Limb (tissue), 2 donors: Measurements from ENCODE around the gene MAN2A1.
"Not testable (repeated sequence)": the region's sequence is repeated elsewhere in the genome, so short reads cannot be mapped to it uniquely, and the experiment has no call there.

ENCODE experiments used
- DNase-seq, 2 donors: peaks; one replicate each; pipeline ENCODE4 v3.0.0-alpha.2; 2016; ENCODE audit errors: extremely low spot score in 2 of 2

Gene MAN2A1

DNA sequence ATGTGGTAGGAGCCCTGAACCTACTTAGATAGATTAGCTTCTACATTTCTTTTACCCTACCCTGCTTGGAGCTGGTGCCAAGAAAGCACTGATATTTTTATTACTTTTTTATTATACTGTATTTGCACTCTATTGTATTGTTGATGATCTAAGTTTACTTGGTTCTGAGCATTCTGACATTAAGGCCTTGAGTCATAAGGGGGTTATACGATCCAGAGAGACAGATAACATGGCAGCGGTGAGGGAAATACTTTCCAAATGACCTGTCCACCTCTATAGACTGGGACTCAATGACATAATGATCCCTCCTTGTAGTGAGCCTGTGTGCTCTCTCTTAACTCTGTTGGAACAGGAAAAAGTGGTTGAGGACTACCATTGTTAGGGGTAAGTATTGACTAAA, 176.3 kb downstream of the MAN2A1 start:
- no peak for DNase-seq

DNA sequence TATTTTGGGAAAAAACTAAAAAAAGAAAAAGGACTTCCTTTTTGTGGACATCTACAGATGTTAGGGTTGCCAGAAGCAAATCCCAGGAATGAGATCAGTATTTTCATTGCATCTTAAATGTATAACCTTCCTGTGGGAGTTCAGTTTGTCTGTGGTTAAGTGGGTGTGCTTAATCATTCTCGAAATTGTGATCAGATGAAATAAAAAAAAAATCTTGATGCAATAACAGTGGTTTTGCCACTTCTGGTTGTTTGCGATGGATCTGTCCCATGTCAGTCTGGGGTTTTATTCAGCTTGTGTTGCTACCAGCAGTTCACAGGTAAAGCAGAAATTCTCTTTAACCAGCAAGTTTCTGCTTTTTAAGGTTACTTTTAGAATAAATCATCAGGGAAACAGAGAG, 179.0 kb downstream of the MAN2A1 start:
- DNase-seq, result no peak

DNA sequence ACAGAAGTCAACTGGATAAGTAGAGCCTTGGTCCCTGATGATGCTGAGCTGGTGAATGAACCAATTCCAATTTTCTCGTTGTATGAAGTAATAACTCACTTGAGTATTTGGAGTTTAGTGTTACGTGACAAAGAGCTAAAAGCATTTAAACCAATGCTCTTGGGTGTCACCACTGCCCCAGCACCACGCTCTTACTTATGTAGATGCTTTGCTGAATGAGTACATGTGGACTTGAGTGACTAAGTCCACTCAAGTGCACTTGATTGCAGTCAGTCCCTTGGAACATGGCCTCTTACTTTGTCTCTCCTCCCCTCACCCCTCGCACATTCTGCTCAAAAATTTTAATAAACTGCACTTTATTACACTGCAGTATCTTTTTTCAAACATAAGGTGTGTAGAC, 184.0 kb downstream of the MAN2A1 start:
- DNase-seq, result no peak

DNA sequence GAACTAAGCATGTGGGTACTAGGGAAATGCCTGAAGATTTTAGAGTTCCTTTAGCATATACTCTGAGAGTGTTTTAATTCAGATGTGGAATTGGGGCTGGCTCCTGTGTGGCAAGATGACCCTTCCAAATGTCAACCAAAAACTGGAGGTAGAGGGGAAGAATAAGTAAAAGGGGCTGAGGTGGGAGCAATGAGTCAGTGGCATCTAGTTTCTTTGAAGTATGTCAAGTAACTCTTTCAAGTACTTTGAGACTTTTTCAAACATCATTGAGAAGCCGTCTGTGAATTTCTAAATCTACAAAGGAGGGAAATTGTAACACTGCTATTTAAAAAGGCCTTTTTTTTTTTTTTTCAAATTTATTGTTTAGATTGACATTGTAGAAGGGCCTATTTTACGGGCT, 184.4 kb downstream of the MAN2A1 start:
- no peak for DNase-seq

DNA sequence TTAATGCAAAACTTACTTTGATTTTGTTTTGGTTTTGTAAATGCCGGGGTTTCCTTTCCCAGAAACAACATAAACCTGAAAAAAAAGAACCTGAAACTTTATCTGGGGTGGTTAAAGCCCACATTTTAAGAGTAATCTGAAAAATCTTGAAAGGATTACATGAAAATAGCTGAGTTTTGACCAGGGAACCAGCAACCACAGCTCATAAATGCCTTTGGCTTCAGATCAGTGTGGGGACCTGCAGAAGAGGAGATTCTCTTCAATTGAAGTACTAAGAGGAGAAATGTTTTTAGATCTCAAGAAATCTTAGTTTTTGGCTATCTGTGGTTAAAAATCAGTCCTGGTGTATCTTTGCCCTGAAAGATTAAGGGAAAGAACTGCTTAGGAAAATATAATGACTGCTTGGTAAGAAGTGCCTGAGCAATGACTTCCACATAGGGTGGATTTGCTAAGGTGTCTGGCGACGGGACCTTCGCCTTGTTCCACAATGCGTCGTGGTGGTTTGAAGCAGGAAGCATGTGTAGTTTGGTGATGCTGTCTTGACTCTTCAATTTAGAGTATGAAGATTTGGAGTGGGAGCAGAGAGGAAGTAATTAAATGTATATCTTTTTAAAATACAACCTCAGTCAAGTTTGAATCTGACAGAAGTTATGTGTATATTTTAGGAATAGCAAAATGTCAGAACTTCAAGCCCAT, 186.5 kb downstream of the MAN2A1 start:
- no peak for DNase-seq

DNA sequence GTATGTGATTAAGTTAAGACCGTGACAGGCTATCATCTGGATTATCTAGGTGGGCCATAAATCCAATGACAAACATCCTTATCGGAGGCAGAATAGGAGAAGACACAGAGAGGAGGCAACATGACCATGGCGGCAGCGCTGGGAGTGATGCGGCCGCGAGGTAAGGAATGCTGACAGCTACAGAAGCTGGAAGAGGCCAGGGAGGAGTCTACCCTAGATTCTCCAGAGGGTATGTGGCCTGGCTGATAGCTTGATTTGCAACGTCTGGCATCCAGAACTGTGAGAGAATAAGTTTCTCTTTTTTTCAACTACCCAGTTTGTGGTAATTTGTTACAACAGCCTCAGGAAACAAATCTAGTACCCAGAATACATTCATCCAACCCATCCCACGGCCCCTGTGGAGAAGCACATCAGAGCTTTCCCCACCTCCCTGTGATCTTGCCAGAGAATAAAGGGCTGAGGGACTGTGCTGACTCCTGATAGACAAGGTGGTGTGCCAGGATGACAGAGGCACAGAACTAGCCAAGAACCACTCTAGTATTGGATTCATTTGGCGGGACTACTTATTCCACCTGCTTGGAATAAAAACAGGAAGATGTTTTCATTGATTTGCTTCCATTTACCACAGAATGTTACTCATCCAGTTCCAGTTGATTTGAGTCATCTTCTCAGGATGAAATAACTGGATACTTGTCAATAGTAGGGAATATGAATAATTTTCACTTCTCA, 187.4 kb downstream of the MAN2A1 start:
- DNase-seq, result no peak

DNA sequence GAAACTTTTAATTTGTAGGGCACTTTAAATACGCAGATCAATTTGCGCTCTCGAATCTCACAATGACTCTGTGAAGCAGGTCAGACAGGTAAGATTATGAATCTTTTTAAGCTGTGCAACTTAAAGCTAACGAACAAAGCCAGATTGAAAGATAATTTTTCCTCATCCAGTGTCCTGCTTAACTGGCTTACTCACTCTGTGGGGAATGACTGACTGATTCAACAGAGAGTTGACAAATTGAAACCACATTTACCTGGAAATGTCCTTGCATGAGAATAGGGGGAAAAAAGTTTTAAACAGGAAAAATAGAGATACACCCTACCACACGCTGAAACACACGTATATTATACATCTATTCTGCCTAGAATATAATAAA, 187.9 kb downstream of the MAN2A1 start:
- DNase-seq, result no peak

DNA sequence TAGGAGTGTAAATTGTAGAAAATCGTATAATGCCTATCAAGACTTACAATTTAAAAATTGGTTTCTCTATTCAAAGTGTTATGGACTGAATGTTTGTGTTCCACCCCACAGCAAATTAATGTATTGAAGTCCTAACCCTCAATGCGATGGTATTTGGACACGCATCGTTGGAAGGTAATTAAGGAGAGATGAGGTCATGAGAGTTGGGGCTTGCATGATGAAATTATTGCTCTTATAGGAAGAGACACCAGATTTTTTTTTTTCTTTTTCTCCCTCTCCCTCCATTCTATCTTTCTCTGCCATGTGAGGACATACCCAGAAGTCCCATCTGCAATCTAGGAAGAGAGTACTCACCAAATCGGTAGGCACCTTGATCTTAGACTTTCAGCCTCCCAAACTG, 189.2 kb downstream of the MAN2A1 start:
- no peak for DNase-seq

DNA sequence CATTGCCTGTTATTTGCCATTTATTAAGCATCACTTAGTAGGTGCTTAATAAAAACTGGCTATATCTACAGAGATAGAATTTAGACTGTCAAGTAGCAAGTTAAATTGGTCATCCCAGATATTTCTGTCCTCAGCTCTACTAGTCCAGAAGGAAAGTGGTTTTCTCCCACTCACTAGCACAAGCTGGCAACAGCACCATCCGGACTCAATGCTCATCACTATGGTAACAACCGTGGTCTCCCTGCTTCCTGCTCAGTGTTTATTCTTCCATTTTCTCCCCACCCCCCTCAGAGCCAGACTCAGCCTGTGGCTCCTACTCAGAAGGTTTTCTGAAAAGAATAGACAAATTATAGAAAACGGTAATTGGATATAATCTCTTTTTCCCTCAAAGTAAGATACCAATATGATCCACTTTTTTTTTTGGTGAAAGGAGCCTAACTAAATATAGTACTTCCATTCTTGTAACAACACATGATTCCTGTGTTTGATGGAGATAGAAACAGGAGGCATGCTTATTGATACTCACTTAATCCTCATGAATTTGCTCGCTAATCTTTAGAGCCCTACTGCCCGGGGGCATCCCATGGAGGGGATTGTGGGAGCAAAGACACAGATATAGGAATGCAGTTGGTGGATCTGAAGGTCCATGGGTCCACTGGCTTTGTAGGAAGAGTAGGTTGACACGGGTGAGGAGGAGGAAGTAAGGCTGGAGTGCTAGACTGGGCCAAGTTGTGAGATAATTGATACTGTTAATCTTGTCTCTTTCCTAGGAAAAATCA, 191.4 kb downstream of the MAN2A1 start:
- no peak for DNase-seq

DNA sequence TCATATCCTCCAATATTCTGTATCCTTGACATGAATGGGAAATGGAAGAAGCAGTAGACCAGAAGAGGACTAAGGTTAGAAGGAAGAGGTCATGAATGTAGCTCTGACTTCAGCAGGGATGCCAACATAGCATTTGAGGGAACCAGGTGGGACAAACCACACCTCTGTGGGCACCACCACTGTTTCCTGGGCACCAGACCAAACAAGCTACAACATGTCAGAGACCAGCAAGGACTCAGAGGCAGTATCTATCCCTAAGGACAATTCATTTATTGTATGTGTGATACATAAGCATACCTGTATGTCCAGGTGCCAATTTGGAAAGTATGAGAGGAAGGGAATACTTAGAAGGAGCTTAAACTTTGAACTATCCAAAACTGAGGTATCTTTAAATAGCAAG, 192.8 kb downstream of the MAN2A1 start:
- no peak for DNase-seq

DNA sequence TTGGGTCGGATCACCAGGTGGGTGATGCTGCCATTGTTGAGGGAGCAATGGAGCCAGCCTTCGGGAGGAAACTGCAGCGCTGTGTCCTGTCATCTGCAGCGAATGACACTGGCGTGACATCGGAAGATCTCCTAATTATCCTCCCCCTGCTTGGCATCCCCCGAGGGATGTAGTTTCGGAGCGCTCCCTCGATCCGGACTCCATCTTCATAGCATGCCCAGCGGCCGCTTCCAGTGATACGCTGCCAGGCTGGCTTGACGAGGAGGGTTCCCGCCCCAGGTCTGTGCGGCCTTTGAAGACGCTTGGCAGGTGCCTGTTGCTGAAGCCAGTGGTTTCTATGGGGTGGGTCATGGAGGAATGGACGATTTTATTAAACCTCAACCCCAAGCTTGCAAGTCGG, 194.9 kb downstream of the MAN2A1 start:
- no peak for DNase-seq

DNA sequence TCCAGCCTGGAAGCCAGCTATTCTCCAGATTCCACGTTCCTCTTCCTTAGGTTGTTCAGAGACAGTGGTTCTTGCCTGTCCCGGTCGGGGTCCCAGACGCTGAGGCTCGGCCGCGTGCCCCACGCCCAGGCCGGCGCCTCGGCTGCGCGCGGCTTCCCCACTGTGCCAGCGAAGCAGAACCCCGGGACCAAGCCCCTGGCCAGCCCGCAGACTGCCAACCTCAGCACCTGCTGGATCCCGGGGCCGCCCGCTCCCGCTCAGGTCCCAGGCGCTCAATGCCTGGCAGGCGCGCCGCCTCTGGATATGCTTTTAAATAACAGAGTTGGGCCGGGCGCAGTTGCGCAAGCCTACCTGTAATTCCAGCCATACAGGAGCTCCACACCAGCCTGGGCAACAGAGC, 195.5 kb downstream of the MAN2A1 start:
- no peak for DNase-seq

DNA sequence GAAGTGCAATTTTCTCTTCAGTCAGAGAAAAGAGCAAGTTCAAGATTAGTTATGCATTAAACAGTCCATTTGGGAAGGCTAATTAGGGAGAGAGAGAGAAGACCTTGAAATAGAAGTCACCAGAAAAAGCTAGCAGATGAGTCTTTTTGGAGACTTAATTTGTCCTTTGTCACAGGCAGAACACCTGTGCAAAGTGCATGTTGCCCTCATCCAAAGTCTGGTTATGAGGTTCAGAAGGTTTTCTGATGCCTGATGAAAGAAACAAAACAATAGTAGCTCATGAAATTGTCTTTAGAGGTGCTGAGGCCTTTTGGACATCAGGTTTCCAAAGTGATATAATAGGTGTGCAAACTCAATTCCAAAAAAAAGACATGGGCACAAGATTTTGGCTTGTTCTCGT, 199.3 kb downstream of the MAN2A1 start:
- DNase-seq, result no peak

DNA sequence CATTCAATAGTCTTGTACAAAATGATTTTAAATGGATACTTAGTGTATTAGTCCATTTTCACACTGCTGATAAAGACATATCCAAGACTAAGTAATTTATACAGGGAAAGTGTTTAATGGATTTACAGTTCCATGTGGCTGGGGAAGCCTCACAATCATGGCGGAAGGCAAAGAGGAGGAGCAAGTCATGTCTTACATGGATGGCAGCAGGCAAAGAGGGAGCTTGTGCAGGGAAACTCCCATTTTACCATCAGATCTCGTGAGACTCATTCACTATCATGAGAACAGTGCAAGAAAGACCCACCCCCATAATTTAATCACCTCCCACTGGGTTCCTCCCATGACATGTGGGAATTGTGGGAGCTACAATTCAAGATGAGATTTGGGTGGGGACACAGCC, 203.5 kb downstream of the MAN2A1 start:
- DNase-seq, result not testable (repeated sequence)

DNA sequence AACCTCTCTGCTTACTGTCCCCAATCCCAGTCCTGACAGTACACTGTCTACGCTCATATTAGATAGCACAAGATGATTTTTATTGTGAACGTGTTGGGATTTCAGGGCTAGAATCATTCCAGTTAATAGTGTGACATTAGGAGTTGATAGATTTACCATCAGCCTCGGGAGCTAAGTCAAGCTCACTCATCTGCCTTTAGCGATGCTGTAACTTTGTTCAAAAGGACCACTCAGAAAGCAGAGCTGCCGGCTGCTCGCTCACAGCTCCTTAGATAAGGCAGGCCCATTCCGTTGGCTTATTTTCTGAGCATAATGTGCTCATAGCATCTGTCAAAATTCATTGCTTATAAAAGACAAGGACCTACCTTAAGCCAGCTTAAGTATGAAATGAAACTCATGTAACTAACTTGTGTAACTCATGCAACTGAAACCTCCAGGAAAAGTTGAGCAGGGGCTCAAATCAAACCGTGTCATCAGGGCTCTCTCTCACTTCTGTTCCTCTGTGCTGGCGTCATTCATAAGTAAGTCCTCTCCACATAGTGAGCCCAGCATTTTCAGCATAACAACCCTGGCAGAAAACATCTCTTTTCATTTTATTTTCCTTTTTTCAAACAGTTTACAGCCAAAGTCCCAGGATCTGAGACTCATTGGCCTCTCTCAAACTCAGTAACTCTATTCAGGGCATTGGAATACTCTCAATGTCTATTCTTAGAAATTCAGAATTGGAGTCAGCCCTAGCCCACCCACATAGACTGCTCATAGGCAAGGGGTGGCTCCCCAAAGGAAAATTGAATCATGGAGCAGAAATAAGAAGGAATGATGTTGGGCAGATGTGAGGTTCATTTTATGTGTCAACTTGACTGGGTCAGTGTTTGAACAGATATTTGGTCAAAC, 208.8 kb downstream of the MAN2A1 start:
- no peak for DNase-seq

DNA sequence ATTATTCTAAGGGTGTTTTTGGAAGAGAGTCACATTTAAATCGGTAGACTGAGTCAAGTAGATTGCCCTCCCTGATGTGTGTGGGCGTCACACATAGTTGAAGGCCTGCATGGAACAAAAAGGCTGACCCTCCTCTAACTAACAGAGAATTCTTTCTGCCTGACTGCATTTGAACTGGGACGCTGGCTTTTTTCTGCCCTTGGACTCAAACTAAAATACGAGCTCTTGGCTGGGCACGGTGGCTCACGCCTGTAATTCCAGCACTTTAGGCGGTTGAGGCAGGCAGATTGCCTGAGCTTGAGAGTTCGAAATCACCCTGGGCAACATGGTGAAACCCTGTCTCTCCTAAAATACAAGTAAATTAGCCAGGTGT, 209.4 kb downstream of the MAN2A1 start:
- DNase-seq, result no peak

DNA sequence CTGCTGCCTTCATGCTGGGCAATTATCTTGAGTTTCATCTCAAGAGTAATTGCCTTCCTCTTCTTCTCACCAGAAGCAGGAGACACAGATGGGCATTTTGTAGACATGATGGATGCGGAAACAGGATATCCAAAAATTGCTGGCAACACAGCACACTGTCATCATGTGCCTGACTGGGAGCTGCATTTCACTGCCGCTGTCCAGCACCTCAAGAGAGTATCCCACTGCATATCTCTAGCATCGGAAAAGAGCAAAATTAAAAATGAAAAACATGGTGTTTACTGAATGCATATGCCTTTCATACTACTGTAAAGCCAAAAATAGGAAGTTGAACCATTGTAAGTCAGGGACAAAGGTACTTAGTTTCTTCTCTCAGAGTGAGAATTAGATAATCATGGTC, 210.7 kb downstream of the MAN2A1 start:
- DNase-seq, result no peak

DNA sequence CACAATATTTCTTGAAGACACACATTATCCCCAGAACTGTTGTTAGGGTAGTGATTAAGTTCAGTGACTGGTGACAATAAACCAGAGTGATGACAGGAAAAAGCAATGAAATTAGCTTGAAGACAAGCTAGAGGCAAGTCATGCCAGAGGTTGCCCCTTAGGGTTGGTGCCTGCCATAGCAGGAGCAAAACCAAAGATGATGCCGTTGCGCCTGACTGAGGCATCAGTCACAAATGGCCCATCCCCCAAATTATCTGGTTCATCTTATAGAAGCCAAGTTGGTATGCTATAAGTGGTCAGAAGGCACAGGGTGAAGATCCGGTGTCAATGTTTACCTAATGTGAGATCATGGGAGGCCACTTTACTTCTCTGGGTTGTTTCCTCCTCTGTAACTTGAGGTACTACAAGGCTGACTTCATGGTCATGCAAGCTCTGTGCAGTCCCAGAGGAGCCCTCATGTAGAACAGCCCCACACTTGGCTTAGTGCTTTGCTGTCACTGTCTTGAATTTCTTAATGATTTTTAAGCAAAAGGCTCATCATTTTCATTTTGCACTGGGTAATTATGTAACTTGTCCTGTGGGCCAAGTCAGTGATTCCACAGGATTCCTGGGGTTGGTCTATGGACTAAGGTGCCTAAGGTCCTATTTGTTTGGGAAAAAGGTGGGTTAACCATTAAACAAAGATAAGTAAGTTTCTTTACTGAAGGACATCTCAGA, 211.3 kb downstream of the MAN2A1 start:
- DNase-seq, result no peak

DNA sequence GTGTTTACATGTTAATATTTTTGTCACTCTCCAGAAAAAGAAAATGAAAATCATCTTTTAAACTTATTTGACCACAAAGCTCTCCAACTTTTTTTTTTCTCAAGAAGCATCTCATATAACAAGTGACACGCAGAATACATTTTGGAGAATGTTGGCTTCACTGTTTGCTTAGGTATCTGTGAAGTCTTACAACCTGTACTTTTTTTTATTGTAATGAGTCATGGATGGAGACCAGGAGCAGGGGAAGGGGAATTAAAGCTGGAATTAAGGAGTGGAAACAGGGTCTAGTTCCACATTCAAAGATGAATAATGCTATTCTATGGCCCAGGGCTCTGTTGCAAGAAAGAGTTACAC, 211.9 kb downstream of the MAN2A1 start:
- no peak for DNase-seq

DNA sequence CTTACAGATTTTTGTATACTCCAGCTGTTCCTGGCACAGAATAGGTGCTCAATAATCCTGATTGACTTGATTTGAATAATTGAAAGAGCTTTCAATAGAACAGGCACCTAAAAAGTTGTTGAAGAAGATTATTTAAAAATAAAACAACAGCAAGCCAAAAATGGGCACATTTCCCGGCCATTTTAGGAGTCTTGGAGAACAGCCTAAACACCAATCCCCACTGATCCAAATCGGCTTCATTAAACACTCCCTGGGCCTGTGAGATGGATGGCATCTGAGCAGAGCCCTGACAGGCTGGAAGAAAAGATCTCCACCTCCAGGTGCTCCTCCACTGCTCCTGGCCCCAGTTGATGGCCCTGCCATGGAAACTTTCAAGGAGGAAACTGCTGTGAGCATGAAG, 213.3 kb downstream of the MAN2A1 start:
- DNase-seq, result no peak

DNA sequence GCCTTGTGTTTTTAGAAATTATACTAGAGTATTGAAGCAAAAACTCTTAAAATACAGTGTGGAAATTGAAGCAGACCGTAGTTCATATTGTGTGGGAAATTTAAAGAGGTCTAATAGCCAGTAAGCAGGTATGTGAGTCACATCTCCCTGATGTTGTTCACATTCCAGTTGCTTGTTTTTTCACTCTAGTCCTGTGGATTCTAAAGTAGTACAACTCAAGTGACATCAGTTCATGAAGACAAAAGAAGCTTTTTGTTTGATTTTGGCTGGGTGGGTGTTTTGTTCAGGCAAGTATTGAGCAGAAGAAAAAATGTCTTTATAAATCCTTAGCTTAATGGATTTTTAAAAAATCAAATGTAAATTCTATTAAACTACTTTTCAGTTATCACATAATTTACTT, 216.2 kb downstream of the MAN2A1 start:
- no peak for DNase-seq
